ENCODE measurements around the gene AK4. TPM values are rescaled to one million over a fixed set of nuclear protein-coding genes. Genes with fewer than 3 reads are reported as not detected.

The AK4 gene
- total RNA-seq, 1 experiment from 2014 or later = 17.6 TPM

DNA sequence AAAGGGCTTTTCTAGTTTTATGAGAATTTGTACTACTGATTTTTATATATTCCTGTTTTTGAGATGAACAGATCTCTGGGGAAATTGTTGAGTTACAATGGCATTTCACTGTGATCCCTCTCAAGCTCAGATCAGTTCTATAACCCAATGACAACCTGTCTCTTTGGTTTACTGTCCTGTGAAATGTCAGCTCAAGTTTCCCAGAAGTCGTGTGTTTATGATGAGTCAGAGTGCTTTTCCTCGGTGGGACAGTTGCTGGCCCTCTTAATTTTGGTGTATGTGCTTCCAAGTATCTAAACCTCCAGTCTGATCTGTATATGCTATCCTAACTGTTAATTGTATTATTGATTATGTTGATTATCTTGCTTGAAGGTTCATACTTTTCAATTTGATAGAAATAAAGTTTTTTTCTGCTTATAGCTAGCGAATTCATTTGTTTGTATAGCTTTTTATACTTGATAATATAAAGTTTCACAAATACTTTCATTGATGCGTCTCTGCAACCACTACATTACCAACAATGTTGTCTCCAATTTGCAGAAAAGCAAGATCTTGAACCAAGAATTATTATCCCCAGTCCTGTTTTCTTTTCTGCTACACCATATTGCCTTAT is 83.8 kb downstream of the AK4 start:
- POLR2A ChIA-PET (ENCODE audit: unreplicated experiment) = interaction anchor here (0.6 kb wide), 1 partner anchor 306 kb away, joined by 6 read pairs; no protein-coding TSS in a partner anchor
- no peaks in the 10 kb centered on the region for H3K79me2 ChIP-seq (ENCODE audit: low read depth)
- no peaks in the 10 kb centered on the region for H3K27me3 ChIP-seq (ENCODE audit: insufficient read depth, low read depth)
- no peaks in the 10 kb centered on the region for H3K9me3 ChIP-seq (ENCODE audit: insufficient read depth, low read depth)
- H3K36me3 ChIP-seq (ENCODE audit: low read depth) = no peaks in the 10 kb centered on the region
- no peaks in the 10 kb centered on the region for H3K9me2 ChIP-seq (ENCODE audit: insufficient read depth)
- no peaks in the 10 kb centered on the region for H3F3A ChIP-seq (ENCODE audit: insufficient read depth, low read depth)
- H3K27ac ChIP-seq = no peak overlapping the region
- no peak for DNase-seq
- intact Hi-C loops (cut with micrococcal nuclease; ENCODE audit: unreplicated experiment) = loop anchor here (10.0 kb wide), 1 partner anchor 1213 kb away; no protein-coding TSS in a partner anchor
- no peak overlapping the region for H3K4me3 ChIP-seq
- H4K20me1 ChIP-seq (ENCODE audit: insufficient read depth) = no peaks in the 10 kb centered on the region
- no peaks in the 10 kb centered on the region for H3K4me1 ChIP-seq (replicated peaks; ENCODE audit: insufficient read depth)
- no TSS peak for BruUV-seq (replicated peaks)
- TF ChIP-seq, protein P1, sequence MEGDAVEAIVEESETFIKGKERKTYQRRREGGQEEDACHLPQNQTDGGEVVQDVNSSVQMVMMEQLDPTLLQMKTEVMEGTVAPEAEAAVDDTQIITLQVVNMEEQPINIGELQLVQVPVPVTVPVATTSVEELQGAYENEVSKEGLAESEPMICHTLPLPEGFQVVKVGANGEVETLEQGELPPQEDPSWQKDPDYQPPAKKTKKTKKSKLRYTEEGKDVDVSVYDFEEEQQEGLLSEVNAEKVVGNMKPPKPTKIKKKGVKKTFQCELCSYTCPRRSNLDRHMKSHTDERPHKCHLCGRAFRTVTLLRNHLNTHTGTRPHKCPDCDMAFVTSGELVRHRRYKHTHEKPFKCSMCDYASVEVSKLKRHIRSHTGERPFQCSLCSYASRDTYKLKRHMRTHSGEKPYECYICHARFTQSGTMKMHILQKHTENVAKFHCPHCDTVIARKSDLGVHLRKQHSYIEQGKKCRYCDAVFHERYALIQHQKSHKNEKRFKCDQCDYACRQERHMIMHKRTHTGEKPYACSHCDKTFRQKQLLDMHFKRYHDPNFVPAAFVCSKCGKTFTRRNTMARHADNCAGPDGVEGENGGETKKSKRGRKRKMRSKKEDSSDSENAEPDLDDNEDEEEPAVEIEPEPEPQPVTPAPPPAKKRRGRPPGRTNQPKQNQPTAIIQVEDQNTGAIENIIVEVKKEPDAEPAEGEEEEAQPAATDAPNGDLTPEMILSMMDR (conservative IDR thresholded peaks at IDR 0.05) = no peak
- no peak for TF ChIP-seq EZH2 (IDR thresholded peaks at IDR 0.05; ENCODE audit: low read depth)
- CTCF ChIA-PET = no interaction called here
- no peak overlapping the region for H2AFZ ChIP-seq
- H3K4me2 ChIP-seq = no peak overlapping the region

DNA sequence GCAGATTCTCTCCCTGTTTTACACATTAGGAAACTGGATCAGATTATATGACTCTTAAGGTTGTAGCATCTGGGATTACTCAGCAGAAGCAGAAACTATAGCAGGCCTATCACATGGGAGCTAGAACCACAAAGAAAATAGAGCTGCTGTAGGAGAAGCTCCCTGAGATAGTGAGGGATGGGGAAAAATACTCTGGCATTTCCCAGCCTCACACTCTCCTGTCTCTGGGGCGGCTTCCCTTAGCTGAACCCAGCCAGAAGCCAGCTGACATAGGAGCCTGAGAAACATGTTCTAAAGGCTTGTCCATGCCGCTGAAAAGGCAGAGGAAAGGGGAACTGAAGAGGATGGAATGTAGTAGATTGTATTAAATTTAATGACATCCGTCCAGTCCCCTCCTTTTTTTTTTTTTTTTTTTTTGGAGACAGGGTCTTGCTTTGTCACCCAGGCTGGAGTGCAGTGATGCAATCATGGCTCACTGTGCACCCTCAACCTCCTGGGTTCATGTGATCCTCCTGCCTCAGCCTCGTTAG is 84.5 kb downstream of the AK4 start:
- Histone ChIP-seq H3K27ac (no peak overlapping the region), H4K20me1 (ENCODE audit: insufficient read depth) (no peaks in the 10 kb centered on the region), H3K4me1 (replicated peaks; ENCODE audit: insufficient read depth) (no peaks in the 10 kb centered on the region), H3F3A (ENCODE audit: insufficient read depth, low read depth) (no peaks in the 10 kb centered on the region), H3K9me3 (ENCODE audit: insufficient read depth, low read depth) (no peaks in the 10 kb centered on the region), H3K27me3 (ENCODE audit: insufficient read depth, low read depth) (no peaks in the 10 kb centered on the region), H2AFZ (no peak overlapping the region), H3K36me3 (ENCODE audit: low read depth) (no peaks in the 10 kb centered on the region), H3K79me2 (ENCODE audit: low read depth) (no peaks in the 10 kb centered on the region), H3K4me3 (no peak overlapping the region), H3K4me2 (no peak overlapping the region), H3K9me2 (ENCODE audit: insufficient read depth) (no peaks in the 10 kb centered on the region)
- POLR2A ChIA-PET (ENCODE audit: unreplicated experiment) = no interaction called here
- CTCF ChIA-PET = no interaction called here
- intact Hi-C loops (cut with micrococcal nuclease; ENCODE audit: unreplicated experiment) = loop anchor here (10.0 kb wide), 1 partner anchor 1212 kb away; no protein-coding TSS in a partner anchor
- TF ChIP-seq EZH2 (IDR thresholded peaks at IDR 0.05; ENCODE audit: low read depth) = no peak
- TF ChIP-seq, protein P1 (conservative IDR thresholded peaks at IDR 0.05) = no peak
- no peak for DNase-seq
- BruUV-seq (replicated peaks) = no TSS peak

DNA sequence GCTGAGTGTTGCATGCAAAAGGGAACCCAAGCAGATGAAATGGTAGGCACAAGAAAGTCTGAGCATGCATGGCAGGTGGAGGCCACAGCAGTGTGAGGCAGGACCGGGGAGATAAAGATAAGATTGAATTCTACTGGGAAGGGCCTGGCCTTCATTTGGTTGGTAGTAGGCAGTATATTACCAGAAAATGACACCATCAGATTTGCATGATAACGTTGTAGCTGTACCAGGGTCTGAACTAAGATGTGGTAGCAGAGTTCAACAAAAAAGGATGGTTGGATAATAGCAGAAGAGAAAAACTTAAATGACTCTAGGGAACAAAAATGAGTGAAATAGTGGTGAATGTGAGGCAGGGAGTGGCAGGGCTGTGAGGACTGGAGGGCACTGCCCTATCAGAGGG is 85.8 kb downstream of the AK4 start:
- Histone ChIP-seq H2AFZ (no peak overlapping the region), H3F3A (ENCODE audit: insufficient read depth, low read depth) (no peaks in the 10 kb centered on the region; the same call in 1 of the 2 replicates), H3K79me2 (ENCODE audit: low read depth) (no peaks in the 10 kb centered on the region), H3K4me1 (replicated peaks; ENCODE audit: insufficient read depth) (no peaks in the 10 kb centered on the region), H3K4me2 (no peak overlapping the region), H3K36me3 (ENCODE audit: low read depth) (no peaks in the 10 kb centered on the region), H3K9me3 (ENCODE audit: insufficient read depth, low read depth) (no peaks in the 10 kb centered on the region), H4K20me1 (ENCODE audit: insufficient read depth) (no peaks in the 10 kb centered on the region), H3K27ac (no peak overlapping the region), H3K4me3 (no peak overlapping the region), H3K27me3 (ENCODE audit: insufficient read depth, low read depth) (no peaks in the 10 kb centered on the region), H3K9me2 (ENCODE audit: insufficient read depth) (no peaks in the 10 kb centered on the region)
- no peak for DNase-seq
- no TSS peak for BruUV-seq (replicated peaks)
- TF ChIP-seq EZH2 (IDR thresholded peaks at IDR 0.05; ENCODE audit: low read depth) = no peak
- TF ChIP-seq, protein P1 (conservative IDR thresholded peaks at IDR 0.05) = no peak
- intact Hi-C loops (cut with micrococcal nuclease; ENCODE audit: unreplicated experiment) = loop anchor here (10.0 kb wide), 1 partner anchor 1211 kb away; no protein-coding TSS in a partner anchor
- ChIA-PET POLR2A (ENCODE audit: unreplicated experiment) (no interaction called here), CTCF (no interaction called here)

All from PC-9 (cell line).